BJ (cell line): ENCODE measurements around the gene C9orf40. TPM values are rescaled to one million over a fixed set of nuclear protein-coding genes. Genes with fewer than 3 reads are reported as not detected.

Source experiments
- CTCF ChIA-PET: fragments of 350-600 bp; formaldehyde crosslinking; extraction: SDS; loops from one replicate; lab custom pipeline; 2021; ENCODE audit warnings: antibody characterized with exemption, inconsistent platforms; lab: Yijun Ruan, JAX
- POLR2A ChIA-PET: fragments of 300-600 bp; sonication (Branson Sonifier 250); formaldehyde crosslinking; extraction: SDS; loops from one replicate; lab custom pipeline; 2021; ENCODE audit warnings: antibody characterized with exemption; lab: Charles Lee
- DNase-seq: peaks from one replicate; pipeline ENCODE4 v3.0.0-alpha.2; 2011; ENCODE audit warnings: low read depth
- H3K27me3 ChIP-seq: 2 replicates; pipeline ENCODE4 v1.6.0; 2011; ENCODE audit warnings: low read length; ENCODE audit not compliant: control insufficient read depth, insufficient read depth
- H3K36me3 ChIP-seq: 2 replicates; pipeline ENCODE4 v1.5.1; 2011; ENCODE audit warnings: low read length; ENCODE audit not compliant: control insufficient read depth, insufficient read depth
- H3K4me3 ChIP-seq: 2 replicates; pipeline ENCODE4 v1.5.1; 2011; ENCODE audit warnings: low read depth, mild to moderate bottlenecking, control low read depth, low read length
- CTCF ChIP-seq: IDR thresholded peaks from 2 replicates; pipeline ENCODE4 v1.5.1; 2011; ENCODE audit warnings: low read depth, mild to moderate bottlenecking, control low read depth, inconsistent platforms, low read length, moderate library complexity; ENCODE audit not compliant: insufficient read depth
- polyA minus RNA-seq: library from RNA; depleted of rRNA, polyadenylated mRNA; stranded (reverse); fragments of >200 nt; gene quantifications from 2 replicates; pipeline ENCODE4 v1.2.3, GENCODE V29; 2011; rRNA and poly(A)+ RNA removed
- polyA plus RNA-seq: library from polyadenylated mRNA; depleted of rRNA; stranded (reverse); fragments of >200 nt; gene quantifications from 2 replicates; pipeline ENCODE4 v1.2.3, GENCODE V29; 2011; rRNA removed

The C9orf40 gene
- polyA plus RNA-seq (1.0 and 2.2 TPM in 2 replicates), polyA minus RNA-seq (0.47 and 0.62 TPM in 2 replicates)

- POLR2A ChIA-PET: interaction anchor here (0.5 kb wide), 1 partner anchor 69 kb away, joined by 4 read pairs; no protein-coding TSS in a partner anchor
- no peaks in the 10 kb centered on the region for H3K36me3 ChIP-seq
- no peaks in the 10 kb centered on the region for H3K27me3 ChIP-seq
- CTCF ChIA-PET: interaction anchor here (0.6 to 3.0 kb wide), 21 partner anchors 8 to 225 kb away, joined by 3 to 23 read pairs (median 3); no protein-coding TSS in a partner anchor
- peak; percentile 78 for TF ChIP-seq CTCF
- DNase-seq: no peak
- peak within 1 kb of the TSS; percentile 96 for H3K4me3 ChIP-seq
Observed at GRCh38 chr9:74952201-74953151, at the start of gene C9orf40. C9orf40 (minus strand) TSS chr9:74952912; CDS start chr9:74952611, 301 bp downstream.

- ChIA-PET CTCF (interaction anchor here (0.7 to 13.1 kb wide), 12 partner anchors 11 to 227 kb away, joined by 3 to 196 read pairs (median 4); no protein-coding TSS in a partner anchor), POLR2A (no interaction called here)
- Histone ChIP-seq H3K4me3 (no peak overlapping the region), H3K36me3 (no peaks in the 10 kb centered on the region), H3K27me3 (no peaks in the 10 kb centered on the region)
- DNase-seq: peak; percentile 31
- peak; percentile 64 for TF ChIP-seq CTCF
Observed at GRCh38 chr9:75001719-75002421, 49.2 kb upstream of the C9orf40 start.

GRCh38 chr9:75000835-75001234 is 48.1 kb upstream of the C9orf40 start:
- CTCF ChIA-PET: interaction anchor here (0.6 to 13.1 kb wide), 9 partner anchors 15 to 226 kb away, joined by 3 to 196 read pairs (median 3); no protein-coding TSS in a partner anchor
- no peaks in the 10 kb centered on the region for H3K27me3 ChIP-seq
- no peak for TF ChIP-seq CTCF

GRCh38 chr9:74985041-74985440 is 32.3 kb upstream of the C9orf40 start:
- ChIA-PET POLR2A (no interaction called here), CTCF (interaction anchor here (1.1 kb wide), 1 partner anchor 16 kb away, joined by 3 read pairs; no protein-coding TSS in a partner anchor)
- no peak overlapping the region for H3K4me3 ChIP-seq
- TF ChIP-seq CTCF: no peak
- no peaks in the 10 kb centered on the region for H3K27me3 ChIP-seq
- no peaks in the 10 kb centered on the region; the same call in 1 of the 2 replicates for H3K36me3 ChIP-seq
- no peak for DNase-seq

More at GRCh38 chr9:75000835-75001234, 48.1 kb upstream of the C9orf40 start:
- no peaks in the 10 kb centered on the region for H3K36me3 ChIP-seq
- H3K4me3 ChIP-seq: no peak overlapping the region
- DNase-seq: no peak
- POLR2A ChIA-PET: no interaction called here

- ChIA-PET CTCF (no interaction called here), POLR2A (no interaction called here)
- no peaks in the 10 kb centered on the region; the same call in 1 of the 2 replicates for H3K36me3 ChIP-seq
- no peaks in the 10 kb centered on the region for H3K27me3 ChIP-seq
- DNase-seq: no peak
- TF ChIP-seq CTCF: no peak
- H3K4me3 ChIP-seq: no peak overlapping the region
Observed at GRCh38 chr9:74983709-74984108, 31.0 kb upstream of the C9orf40 start.
